Ishikawa (cell line): Measurements from ENCODE around the gene MYMK.

ENCODE experiments used
- CEBPB ChIP-seq: IDR thresholded peaks from 2 replicates; pipeline ENCODE4 v1.6.1; 2012
- CREB1 ChIP-seq: IDR thresholded peaks from 2 replicates; pipeline ENCODE4 v1.6.1; 2012; ENCODE audit warnings: low read depth
- EGR1 ChIP-seq: IDR thresholded peaks from 2 replicates; pipeline ENCODE4 v1.6.1; 2012
- EP300 ChIP-seq: IDR thresholded peaks from 2 replicates; pipeline ENCODE4 v1.6.1; 2012; ENCODE audit warnings: borderline replicate concordance
- FOXM1 ChIP-seq: IDR thresholded peaks from 2 replicates; pipeline ENCODE4 v1.6.1; 2012; ENCODE audit warnings: low read depth, borderline replicate concordance
- NFIC ChIP-seq: IDR thresholded peaks from 2 replicates; pipeline ENCODE4 v1.6.1; 2012
- RAD21 ChIP-seq: IDR thresholded peaks from 2 replicates; pipeline ENCODE4 v1.6.1; 2012; ENCODE audit warnings: low read depth
- TAF1 ChIP-seq: IDR thresholded peaks from 2 replicates; pipeline ENCODE4 v1.6.1; 2012; ENCODE audit warnings: low read depth, mild to moderate bottlenecking
- TCF12 ChIP-seq: IDR thresholded peaks from 2 replicates; pipeline ENCODE4 v1.6.1; 2012; ENCODE audit warnings: low read depth
- TEAD4 ChIP-seq: IDR thresholded peaks from 2 replicates; pipeline ENCODE4 v1.6.1; 2012
- USF1 ChIP-seq: IDR thresholded peaks from 2 replicates; pipeline ENCODE4 v1.6.1; 2012
- YY1 ChIP-seq: IDR thresholded peaks from 2 replicates; pipeline ENCODE4 v1.6.1; 2012; ENCODE audit warnings: low read depth
- ZBTB7A ChIP-seq: IDR thresholded peaks from 2 replicates; pipeline ENCODE4 v1.6.1; 2012; ENCODE audit warnings: low read depth
- TF ChIP-seq, protein P1 (sequence below): IDR thresholded peaks from 2 replicates; pipeline ENCODE4 v1.6.1; 2012; ENCODE audit warnings: low read depth, mild to moderate bottlenecking
- TF ChIP-seq, protein P2 (sequence below): IDR thresholded peaks from 2 replicates; pipeline ENCODE4 v1.6.1; 2012

Gene MYMK

DNA sequence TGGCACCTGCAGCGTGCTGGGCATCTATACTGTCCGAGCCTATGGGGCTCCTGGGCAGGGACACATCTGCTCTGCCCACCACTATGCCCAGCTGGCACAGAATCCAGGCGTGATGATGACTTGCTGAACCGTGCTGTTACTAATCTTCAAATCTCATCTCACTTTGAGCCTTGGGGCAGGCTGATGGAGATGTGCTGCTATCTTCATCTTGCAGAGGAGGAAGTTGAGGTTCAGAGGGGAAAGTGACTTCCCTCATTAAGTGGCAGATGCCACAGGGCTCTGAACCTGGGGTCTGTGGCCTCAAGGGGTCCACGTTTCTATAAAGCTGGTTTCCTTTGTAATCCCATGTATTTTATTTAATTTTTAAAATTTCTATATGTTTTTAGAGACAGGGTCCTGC is 50.5 kb downstream of the MYMK start:
- TF ChIP-seq, protein P1, sequence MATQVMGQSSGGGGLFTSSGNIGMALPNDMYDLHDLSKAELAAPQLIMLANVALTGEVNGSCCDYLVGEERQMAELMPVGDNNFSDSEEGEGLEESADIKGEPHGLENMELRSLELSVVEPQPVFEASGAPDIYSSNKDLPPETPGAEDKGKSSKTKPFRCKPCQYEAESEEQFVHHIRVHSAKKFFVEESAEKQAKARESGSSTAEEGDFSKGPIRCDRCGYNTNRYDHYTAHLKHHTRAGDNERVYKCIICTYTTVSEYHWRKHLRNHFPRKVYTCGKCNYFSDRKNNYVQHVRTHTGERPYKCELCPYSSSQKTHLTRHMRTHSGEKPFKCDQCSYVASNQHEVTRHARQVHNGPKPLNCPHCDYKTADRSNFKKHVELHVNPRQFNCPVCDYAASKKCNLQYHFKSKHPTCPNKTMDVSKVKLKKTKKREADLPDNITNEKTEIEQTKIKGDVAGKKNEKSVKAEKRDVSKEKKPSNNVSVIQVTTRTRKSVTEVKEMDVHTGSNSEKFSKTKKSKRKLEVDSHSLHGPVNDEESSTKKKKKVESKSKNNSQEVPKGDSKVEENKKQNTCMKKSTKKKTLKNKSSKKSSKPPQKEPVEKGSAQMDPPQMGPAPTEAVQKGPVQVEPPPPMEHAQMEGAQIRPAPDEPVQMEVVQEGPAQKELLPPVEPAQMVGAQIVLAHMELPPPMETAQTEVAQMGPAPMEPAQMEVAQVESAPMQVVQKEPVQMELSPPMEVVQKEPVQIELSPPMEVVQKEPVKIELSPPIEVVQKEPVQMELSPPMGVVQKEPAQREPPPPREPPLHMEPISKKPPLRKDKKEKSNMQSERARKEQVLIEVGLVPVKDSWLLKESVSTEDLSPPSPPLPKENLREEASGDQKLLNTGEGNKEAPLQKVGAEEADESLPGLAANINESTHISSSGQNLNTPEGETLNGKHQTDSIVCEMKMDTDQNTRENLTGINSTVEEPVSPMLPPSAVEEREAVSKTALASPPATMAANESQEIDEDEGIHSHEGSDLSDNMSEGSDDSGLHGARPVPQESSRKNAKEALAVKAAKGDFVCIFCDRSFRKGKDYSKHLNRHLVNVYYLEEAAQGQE, result no peak
- TF ChIP-seq EGR1, result no peak
- no peak for TF ChIP-seq NFIC
- TF ChIP-seq EP300, result no peak
- no peak for TF ChIP-seq RAD21
- TF ChIP-seq, protein P2, sequence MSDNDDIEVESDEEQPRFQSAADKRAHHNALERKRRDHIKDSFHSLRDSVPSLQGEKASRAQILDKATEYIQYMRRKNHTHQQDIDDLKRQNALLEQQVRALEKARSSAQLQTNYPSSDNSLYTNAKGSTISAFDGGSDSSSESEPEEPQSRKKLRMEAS, result no peak
- no peak for TF ChIP-seq ZBTB7A
- TF ChIP-seq TAF1, result no peak
- TF ChIP-seq TEAD4, result no peak
- TF ChIP-seq TCF12, result no peak
- TF ChIP-seq CREB1, result no peak
- no peak for TF ChIP-seq YY1
- TF ChIP-seq CEBPB, result no peak
- no peak for TF ChIP-seq USF1
- no peak for TF ChIP-seq FOXM1

GRCh38 chr9:133473743-133474142 is 51.0 kb downstream of the MYMK start:
- TF ChIP-seq CEBPB (no peak), USF1 (no peak), YY1 (no peak)

DNA sequence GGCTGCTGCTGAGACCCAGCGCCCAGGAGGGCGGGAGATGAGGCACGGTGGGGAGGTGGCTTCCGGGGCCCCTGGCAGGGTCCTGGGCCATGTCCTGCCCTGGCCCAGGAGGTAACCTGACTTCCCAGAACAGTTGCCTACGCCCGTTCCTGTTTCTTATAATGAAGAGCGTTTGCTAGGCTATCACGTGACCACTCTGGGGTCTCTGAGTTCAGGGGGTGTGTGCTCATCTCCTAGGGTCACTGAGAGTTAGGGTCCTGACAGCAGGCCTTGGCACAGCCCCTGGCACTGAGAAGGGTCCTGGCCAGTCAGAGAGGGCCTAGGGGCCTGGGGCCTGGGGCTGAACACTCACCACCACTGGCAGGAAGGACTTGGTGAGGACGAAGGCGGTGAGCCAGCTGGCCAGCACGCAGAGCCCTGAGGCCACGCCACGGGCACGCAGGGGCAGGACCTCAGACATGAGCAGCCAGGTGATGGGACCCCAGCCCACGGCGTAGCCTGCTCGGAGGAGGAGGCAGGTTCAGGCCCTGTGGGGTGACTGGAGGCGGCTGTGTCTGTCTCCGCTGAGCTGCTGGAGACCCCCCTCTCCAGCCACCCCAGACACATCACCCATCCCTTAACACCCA is 51.9 kb downstream of the MYMK start:
- TF ChIP-seq EP300 (no peak), CEBPB (no peak), YY1 (no peak), RAD21 (no peak), FOXM1 (no peak), NFIC (no peak), ZBTB7A (no peak), USF1 (no peak), TEAD4 (no peak), EGR1 (no peak), TAF1 (no peak), CREB1 (no peak), TCF12 (no peak)
- TF ChIP-seq, protein P1, result no peak
- TF ChIP-seq, protein P2, result no peak

- TF ChIP-seq TCF12 (no peak), EP300 (no peak), CREB1 (no peak), ZBTB7A (no peak), RAD21 (no peak), EGR1 (no peak), NFIC (no peak), YY1 (no peak), TAF1 (no peak), FOXM1 (no peak), TEAD4 (no peak)
- TF ChIP-seq, protein P2, result no peak
- TF ChIP-seq, protein P1, result no peak
These were observed 52.5 kb downstream of the MYMK start for GRCh38 chr9:133472277-133472645.
